MM.1S (cell line): ENCODE results near the gene ACBD4.

Source experiments
- DNase-seq: peaks from one replicate; pipeline ENCODE4 v3.0.0-alpha.2; 2015
- H2AFZ ChIP-seq: fragments of 300-600 bp; sonication (generic); 2 replicates; pipeline ENCODE4 v1.6.0; 2016; ENCODE audit warnings: antibody characterized with exemption, low read length
- H3F3A ChIP-seq: fragments of 300-600 bp; sonication (generic); 2 replicates; pipeline ENCODE4 v1.6.1; 2016; ENCODE audit warnings: mild to moderate bottlenecking, antibody characterized with exemption, low read length, moderate library complexity, mixed read lengths; ENCODE audit not compliant: insufficient read depth
- H3K27ac ChIP-seq: fragments of 300-600 bp; sonication (generic); 2 replicates; pipeline ENCODE4 v1.5.1; 2016; ENCODE audit warnings: mild to moderate bottlenecking, low read length
- H3K27me3 ChIP-seq: fragments of 300-600 bp; sonication (generic); replicated peaks from 2 replicates; pipeline ENCODE4 v1.6.0; 2016; ENCODE audit warnings: low read length; ENCODE audit not compliant: insufficient read depth
- H3K36me3 ChIP-seq: fragments of 300-600 bp; sonication (generic); replicated peaks from 2 replicates; pipeline ENCODE4 v1.6.1; 2016; ENCODE audit warnings: mild to moderate bottlenecking, low read length, mixed read lengths; ENCODE audit not compliant: insufficient read depth
- H3K4me1 ChIP-seq: fragments of 300-600 bp; sonication (generic); 2 replicates; pipeline ENCODE4 v1.6.1; 2016; ENCODE audit warnings: low read length, mixed read lengths
- H3K4me2 ChIP-seq: fragments of 300-600 bp; sonication (generic); 2 replicates; pipeline ENCODE4 v1.6.0; 2016; ENCODE audit warnings: low read depth, low read length
- H3K4me3 ChIP-seq: fragments of 300-600 bp; sonication (generic); 2 replicates; pipeline ENCODE4 v1.5.1; 2016; ENCODE audit warnings: low read length, mixed read lengths
- H3K79me2 ChIP-seq: fragments of 300-600 bp; sonication (generic); 2 replicates; pipeline ENCODE4 v1.6.1; 2016; ENCODE audit warnings: mixed run types, low read length, mixed read lengths
- H3K9ac ChIP-seq: fragments of 300-600 bp; sonication (generic); 2 replicates; pipeline ENCODE4 v1.6.1; 2016; ENCODE audit warnings: low read length, mixed read lengths
- H3K9me2 ChIP-seq: fragments of 300-600 bp; sonication (generic); replicated peaks from 2 replicates; pipeline ENCODE4 v1.6.1; 2016; ENCODE audit warnings: mild to moderate bottlenecking, low read length, mixed read lengths; ENCODE audit not compliant: insufficient read depth
- H3K9me3 ChIP-seq: fragments of 300-600 bp; sonication (generic); replicated peaks from 2 replicates; pipeline ENCODE4 v1.6.1; 2016; ENCODE audit warnings: mild to moderate bottlenecking, low read length, mixed read lengths; ENCODE audit not compliant: insufficient read depth
- H4K20me1 ChIP-seq: fragments of 300-600 bp; sonication (generic); 2 replicates; pipeline ENCODE4 v1.6.1; 2016; ENCODE audit warnings: mild to moderate bottlenecking, low read length, moderate library complexity, mixed read lengths; ENCODE audit not compliant: insufficient read depth
- CTCF ChIP-seq: fragments of 300-600 bp; sonication (generic); IDR thresholded peaks from 2 replicates; pipeline ENCODE4 v1.5.1; 2016; ENCODE audit warnings: antibody characterized with exemption, low read length, mixed read lengths
- EZH2 ChIP-seq: fragments of 300-600 bp; sonication (generic); optimal IDR thresholded peaks from 2 replicates; pipeline ENCODE3; 2017; ENCODE audit warnings: low read depth, mild to moderate bottlenecking, antibody characterized with exemption, low read length, mixed read lengths
- EZH2phosphoT487 ChIP-seq: fragments of 300-600 bp; sonication (generic); IDR thresholded peaks from 2 replicates; pipeline ENCODE4 v1.6.1; 2018; ENCODE audit warnings: antibody characterized with exemption, low read length

Gene ACBD4

GRCh38 chr17:45135192-45135977, at the start of gene ACBD4:
Gene ACBD4, plus strand, starts transcription at chr17:45135687. Its CDS starts 458 bp downstream, at chr17:45136145.
- peak; percentile 99 for DNase-seq
- peak within 1 kb of the TSS; percentile 85 for H3K4me3 ChIP-seq
- peaks cover 10% of the 10 kb centered on the region for H3K4me1 ChIP-seq
- TF ChIP-seq EZH2phosphoT487 (no peak), CTCF (peak; percentile 100), EZH2 (no peak)
- no peaks in the 10 kb centered on the region for H4K20me1 ChIP-seq
- 0 out of 2 replicates have a peak, but pooled peaks cover 8% of the 10 kb centered on the region for H3K27me3 ChIP-seq
- H3K9me3 ChIP-seq = no peaks in the 10 kb centered on the region
- H2AFZ ChIP-seq = peak within 1 kb of the TSS; percentile 79
- peaks cover 6% of the 10 kb centered on the region for H3F3A ChIP-seq
- H3K4me2 ChIP-seq = peak within 1 kb of the TSS; percentile 97
- H3K79me2 ChIP-seq = peaks cover 12% of the 10 kb centered on the region; the same call in 1 of the 2 replicates
- no peaks in the 10 kb centered on the region for H3K9me2 ChIP-seq
- peak within 1 kb of the TSS; percentile 7; the same call in 1 of the 2 replicates for H3K27ac ChIP-seq
- H3K9ac ChIP-seq = peak within 1 kb of the TSS; percentile 72
- H3K36me3 ChIP-seq = no peaks in the 10 kb centered on the region

GRCh38 chr17:45086391-45086790, 49.1 kb upstream of the ACBD4 start:
- Histone ChIP-seq H3K4me3 (no peak overlapping the region), H2AFZ (no peak overlapping the region), H3K9me3 (no peaks in the 10 kb centered on the region), H3K4me2 (no peak overlapping the region), H3K27me3 (no peaks in the 10 kb centered on the region), H3K36me3 (peaks cover 19% of the 10 kb centered on the region), H3K79me2 (peaks cover 7% of the 10 kb centered on the region; the same call in 1 of the 2 replicates), H4K20me1 (no peaks in the 10 kb centered on the region), H3K4me1 (no peaks in the 10 kb centered on the region), H3F3A (no peaks in the 10 kb centered on the region), H3K27ac (no peak overlapping the region), H3K9ac (no peak overlapping the region), H3K9me2 (no peaks in the 10 kb centered on the region)
- no peak for DNase-seq
- no peak for TF ChIP-seq EZH2
- no peak for TF ChIP-seq EZH2phosphoT487
- no peak for TF ChIP-seq CTCF

- Histone ChIP-seq H3F3A (no peaks in the 10 kb centered on the region), H2AFZ (no peak overlapping the region), H3K27ac (no peak overlapping the region), H3K4me3 (no peak overlapping the region), H3K9me2 (no peaks in the 10 kb centered on the region), H3K79me2 (0 out of 2 replicates have a peak, but pooled peaks cover 4% of the 10 kb centered on the region), H3K9me3 (no peaks in the 10 kb centered on the region), H3K27me3 (no peaks in the 10 kb centered on the region), H3K4me2 (no peak overlapping the region), H3K9ac (no peak overlapping the region), H3K36me3 (peaks cover 16% of the 10 kb centered on the region), H4K20me1 (no peaks in the 10 kb centered on the region), H3K4me1 (no peaks in the 10 kb centered on the region)
- DNase-seq = no peak
- TF ChIP-seq EZH2phosphoT487 (no peak), EZH2 (no peak), CTCF (no peak)
Measured at GRCh38 chr17:45086865-45087503, 48.5 kb upstream of the ACBD4 start.
